Liver (tissue), 9 donors: ENCODE data around the gene CDH18. TPM values are rescaled to one million over a fixed set of nuclear protein-coding genes. Genes with fewer than 3 reads are reported as not detected.

Experiments
- DNase-seq: peaks from one replicate; pipeline ENCODE4 v3.0.0-alpha.2; 2017; ENCODE audit warnings: low spot score
- H3K27ac ChIP-seq, 2 donors: one replicate each; pipeline ENCODE4 v1.7.0; 2013; ENCODE audit warnings: inconsistent platforms in 2 of 2, low read length in 2 of 2, control low read depth in 1 of 2, low read depth in 1 of 2, mild to moderate bottlenecking in 1 of 2
- H3K27me3 ChIP-seq, 4 donors: one replicate each; pipeline versions ENCODE4 v1.6.1 to v1.7.0; 2013; ENCODE audit warnings: low read length in 3 of 4, inconsistent platforms in 1 of 4, mild to moderate bottlenecking in 1 of 4, moderate library complexity in 1 of 4; ENCODE audit not compliant: control insufficient read depth in 4 of 4, insufficient read depth in 4 of 4
- H3K36me3 ChIP-seq, 4 donors: one replicate each; pipeline versions ENCODE4 v1.6.1 to v1.7.0; 2013; ENCODE audit warnings: low read length in 3 of 4, mild to moderate bottlenecking in 3 of 4, low read depth in 1 of 4, moderate library complexity in 1 of 4; ENCODE audit not compliant: control insufficient read depth in 4 of 4, insufficient read depth in 3 of 4
- H3K4me1 ChIP-seq, 4 donors: one replicate each; pipeline versions ENCODE4 v1.6.1 to v1.7.0; 2013; ENCODE audit warnings: low read length in 3 of 4, mild to moderate bottlenecking in 3 of 4, moderate library complexity in 1 of 4; ENCODE audit not compliant: control insufficient read depth in 4 of 4, insufficient read depth in 4 of 4
- H3K4me3 ChIP-seq, 3 donors: one replicate each; pipeline versions ENCODE4 v1.6.1 to v1.7.0; 2013; ENCODE audit warnings: low read length in 3 of 3, control low read depth in 1 of 3, low read depth in 1 of 3, mild to moderate bottlenecking in 1 of 3
- H3K9ac ChIP-seq, 2 donors: one replicate each; pipeline ENCODE4 v1.7.0; 2013; ENCODE audit warnings: low read length in 2 of 2, mild to moderate bottlenecking in 2 of 2, moderate library complexity in 2 of 2, control low read depth in 1 of 2, low read depth in 1 of 2
- H3K9me3 ChIP-seq, 4 donors: one replicate each; pipeline versions ENCODE4 v1.6.1 to v1.7.0; 2013; ENCODE audit warnings: low read length in 3 of 4; ENCODE audit not compliant: control insufficient read depth in 4 of 4
- FOXA1 ChIP-seq: IDR thresholded peaks from 2 replicates; pipeline ENCODE4 v1.6.1; 2016; ENCODE audit warnings: antibody characterized with exemption
- FOXA2 ChIP-seq: IDR thresholded peaks from 2 replicates; pipeline ENCODE4 v1.6.1; 2016; ENCODE audit warnings: antibody characterized with exemption
- GABPA ChIP-seq, 2 donors: IDR thresholded peaks in 1 of 2; conservative IDR thresholded peaks in 1 of 2; 2 replicates each; pipeline ENCODE4 v1.6.1; 2016; ENCODE audit warnings: antibody characterized with exemption in 2 of 2, mild to moderate bottlenecking in 1 of 2, moderate library complexity in 1 of 2
- HNF4A ChIP-seq, 2 donors: conservative IDR thresholded peaks; 2 replicates each; pipeline ENCODE4 v1.6.1; 2016; ENCODE audit warnings: antibody characterized with exemption in 2 of 2, mild to moderate bottlenecking in 2 of 2
- HNF4G ChIP-seq: IDR thresholded peaks from 2 replicates; pipeline ENCODE4 v1.6.1; 2016; ENCODE audit warnings: antibody characterized with exemption
- JUND ChIP-seq, 2 donors: IDR thresholded peaks; 2 replicates each; pipeline ENCODE4 v1.6.1; 2016; ENCODE audit warnings: antibody characterized with exemption in 2 of 2
- NR2F2 ChIP-seq: IDR thresholded peaks from 2 replicates; pipeline ENCODE4 v1.6.1; 2016; ENCODE audit warnings: antibody characterized with exemption
- RAD21 ChIP-seq, 2 donors: IDR thresholded peaks; 2 replicates each; pipeline ENCODE4 v1.6.1; 2016; ENCODE audit warnings: antibody characterized with exemption in 2 of 2, mild to moderate bottlenecking in 2 of 2
- RXRA ChIP-seq, 2 donors: IDR thresholded peaks; 2 replicates each; pipeline ENCODE4 v1.6.1; 2017 to 2018; ENCODE audit warnings: antibody characterized with exemption in 2 of 2, mild to moderate bottlenecking in 1 of 2
- SP1 ChIP-seq: IDR thresholded peaks from 2 replicates; pipeline ENCODE4 v1.6.1; 2018; ENCODE audit warnings: antibody characterized with exemption, mild to moderate bottlenecking
- TAF1 ChIP-seq: conservative IDR thresholded peaks from 2 replicates; pipeline ENCODE4 v1.6.1; 2016; ENCODE audit warnings: antibody characterized with exemption, mild to moderate bottlenecking
- YY1 ChIP-seq: IDR thresholded peaks from 2 replicates; pipeline ENCODE4 v1.6.1; 2016; ENCODE audit warnings: antibody characterized with exemption, mild to moderate bottlenecking
- WGBS: extraction: QIAGEN DNeasy Blood & Tissue Kit; methylation state at CpG from one replicate; pipeline ENCODE4 v1.1.7; 2013; 5-methylcytosine and 5-hydroxymethylcytosine counted together
- polyA plus RNA-seq, 2 donors: library from polyadenylated mRNA; stranded (reverse) in 1 of 2; unstranded in 1 of 2; fragments of 200-250 nt in 1 of 2; fragments of >200 nt in 1 of 2; fragmentation: Nextera tagmentation in 1 of 2; extraction: Ambion mirVana in 1 of 2; gene quantifications; one replicate each; pipeline versions ENCODE4 v1.2.1 to v1.2.3, GENCODE V29; 2013 to 2015
- total RNA-seq, 2 donors: library from RNA; depleted of rRNA; stranded (reverse); fragments of >200 nt; gene quantifications; one replicate each; pipeline ENCODE4 v1.2.3, GENCODE V29; 2014
- TF ChIP-seq, protein P1 (sequence below): fragments of 150-350 bp; IDR thresholded peaks from 2 replicates; pipeline ENCODE4 v1.5.1; 2017; ENCODE audit warnings: improper control_type of control experiment, low read depth, low read length; ENCODE audit not compliant: missing input control
- TF ChIP-seq, protein P2 (sequence below): IDR thresholded peaks from 2 replicates; pipeline ENCODE4 v1.6.1; 2016; ENCODE audit warnings: antibody characterized with exemption
- TF ChIP-seq, protein P3 (sequence below): IDR thresholded peaks from 2 replicates; pipeline ENCODE4 v1.6.1; 2016; ENCODE audit warnings: antibody characterized with exemption
- TF ChIP-seq, protein P4 (sequence below): IDR thresholded peaks from 2 replicates; pipeline ENCODE4 v1.6.1; 2016; ENCODE audit warnings: antibody characterized with exemption, mild to moderate bottlenecking
- TF ChIP-seq, protein P5 (sequence below): IDR thresholded peaks from 2 replicates; pipeline ENCODE4 v1.6.1; 2016; ENCODE audit warnings: antibody characterized with exemption
- donor health status: healthy.
- donor health status: healthy.
- donor health status: healthy.
- donor health status: healthy.
- donor health status: healthy.

CDH18 gene
- total and polyA plus RNA-seq, 4 donors: 0.19 TPM; not detected in 3

DNA sequence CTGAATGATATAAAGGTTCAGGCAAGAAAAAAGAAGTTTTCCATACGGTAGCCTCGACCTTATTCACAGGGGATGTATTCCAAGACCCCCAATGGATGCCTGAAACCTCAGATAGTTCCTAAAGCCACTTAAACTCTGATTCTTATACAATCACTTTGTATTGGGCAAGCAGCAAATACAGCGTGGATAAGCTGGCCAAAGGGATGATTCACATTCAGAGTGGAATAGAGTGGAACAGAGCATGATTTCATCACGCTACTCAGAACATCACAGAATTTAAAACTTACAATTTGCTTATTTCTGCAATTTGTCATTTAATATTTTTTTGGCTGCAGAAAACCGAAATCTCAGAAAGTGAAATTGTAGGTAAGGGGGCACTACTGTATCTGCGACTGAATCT, 40.5 kb upstream of the CDH18 start:
- Histone ChIP-seq H3K9me3 (no peaks in the 10 kb centered on the region), H3K36me3 (no peaks in the 10 kb centered on the region), H3K9ac (no peak overlapping the region), H3K4me3 (no peak overlapping the region), H3K4me1 (peaks cover 0 to 3% (median 0%) of the 10 kb centered on the region in 4 donors), H3K27me3 (peaks cover 0 to 2% (median 0%) of the 10 kb centered on the region in 4 donors), H3K27ac (no peak overlapping the region)
- TF ChIP-seq TAF1: no peak
- no peak for TF ChIP-seq JUND (IDR thresholded peaks at IDR 0.05)
- TF ChIP-seq, protein P1, sequence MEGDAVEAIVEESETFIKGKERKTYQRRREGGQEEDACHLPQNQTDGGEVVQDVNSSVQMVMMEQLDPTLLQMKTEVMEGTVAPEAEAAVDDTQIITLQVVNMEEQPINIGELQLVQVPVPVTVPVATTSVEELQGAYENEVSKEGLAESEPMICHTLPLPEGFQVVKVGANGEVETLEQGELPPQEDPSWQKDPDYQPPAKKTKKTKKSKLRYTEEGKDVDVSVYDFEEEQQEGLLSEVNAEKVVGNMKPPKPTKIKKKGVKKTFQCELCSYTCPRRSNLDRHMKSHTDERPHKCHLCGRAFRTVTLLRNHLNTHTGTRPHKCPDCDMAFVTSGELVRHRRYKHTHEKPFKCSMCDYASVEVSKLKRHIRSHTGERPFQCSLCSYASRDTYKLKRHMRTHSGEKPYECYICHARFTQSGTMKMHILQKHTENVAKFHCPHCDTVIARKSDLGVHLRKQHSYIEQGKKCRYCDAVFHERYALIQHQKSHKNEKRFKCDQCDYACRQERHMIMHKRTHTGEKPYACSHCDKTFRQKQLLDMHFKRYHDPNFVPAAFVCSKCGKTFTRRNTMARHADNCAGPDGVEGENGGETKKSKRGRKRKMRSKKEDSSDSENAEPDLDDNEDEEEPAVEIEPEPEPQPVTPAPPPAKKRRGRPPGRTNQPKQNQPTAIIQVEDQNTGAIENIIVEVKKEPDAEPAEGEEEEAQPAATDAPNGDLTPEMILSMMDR: no peak
- TF ChIP-seq RXRA (IDR thresholded peaks at IDR 0.05): no peak
- TF ChIP-seq, protein P2, sequence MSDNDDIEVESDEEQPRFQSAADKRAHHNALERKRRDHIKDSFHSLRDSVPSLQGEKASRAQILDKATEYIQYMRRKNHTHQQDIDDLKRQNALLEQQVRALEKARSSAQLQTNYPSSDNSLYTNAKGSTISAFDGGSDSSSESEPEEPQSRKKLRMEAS: no peak
- TF ChIP-seq, protein P3, sequence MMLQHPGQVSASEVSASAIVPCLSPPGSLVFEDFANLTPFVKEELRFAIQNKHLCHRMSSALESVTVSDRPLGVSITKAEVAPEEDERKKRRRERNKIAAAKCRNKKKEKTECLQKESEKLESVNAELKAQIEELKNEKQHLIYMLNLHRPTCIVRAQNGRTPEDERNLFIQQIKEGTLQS: no peak
- no peak for TF ChIP-seq HNF4G
- no peak for DNase-seq
- 73% methylated on average over 6 of the region's 6 CpGs for WGBS

DNA sequence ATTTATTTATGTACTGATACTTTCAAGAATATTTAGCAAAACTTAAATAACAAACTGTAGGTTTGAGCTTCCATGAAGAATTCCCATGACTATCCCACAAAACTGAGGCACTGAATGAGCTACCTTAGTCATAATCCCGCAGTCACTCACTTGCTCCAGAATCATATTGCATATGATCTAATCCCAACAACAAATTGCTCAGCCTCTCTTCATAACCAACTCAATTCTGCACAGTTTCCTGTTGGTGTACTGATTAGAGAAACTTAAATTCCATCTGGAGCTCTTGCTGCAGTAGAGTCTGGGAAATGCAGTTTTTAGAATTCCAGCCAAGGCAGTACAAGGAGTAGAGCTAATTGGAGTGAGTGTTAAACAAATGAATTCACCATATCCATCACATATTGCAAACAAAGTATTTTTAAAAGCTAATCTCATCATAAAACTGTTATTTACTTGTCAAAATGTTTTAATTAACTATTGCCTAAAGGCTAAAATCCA, 35.7 kb upstream of the CDH18 start:
- H3K27ac ChIP-seq: no peak overlapping the region
- WGBS: 93% methylated on average over 1 of the region's 1 CpG
- H3K9me3 ChIP-seq: peaks cover 0 to 5% (median 0%) of the 10 kb centered on the region in 4 donors
- TF ChIP-seq YY1: no peak
- TF ChIP-seq FOXA2: no peak
- TF ChIP-seq FOXA1: no peak
- no peak for TF ChIP-seq HNF4A (conservative IDR thresholded peaks at IDR 0.05)
- H3K4me3 ChIP-seq: no peak overlapping the region
- H3K9ac ChIP-seq: no peak overlapping the region
- no peaks in the 10 kb centered on the region for H3K27me3 ChIP-seq
- H3K36me3 ChIP-seq: no peaks in the 10 kb centered on the region
- H3K4me1 ChIP-seq: peaks cover 0 to 3% (median 0%) of the 10 kb centered on the region in 4 donors
- DNase-seq: no peak

DNA sequence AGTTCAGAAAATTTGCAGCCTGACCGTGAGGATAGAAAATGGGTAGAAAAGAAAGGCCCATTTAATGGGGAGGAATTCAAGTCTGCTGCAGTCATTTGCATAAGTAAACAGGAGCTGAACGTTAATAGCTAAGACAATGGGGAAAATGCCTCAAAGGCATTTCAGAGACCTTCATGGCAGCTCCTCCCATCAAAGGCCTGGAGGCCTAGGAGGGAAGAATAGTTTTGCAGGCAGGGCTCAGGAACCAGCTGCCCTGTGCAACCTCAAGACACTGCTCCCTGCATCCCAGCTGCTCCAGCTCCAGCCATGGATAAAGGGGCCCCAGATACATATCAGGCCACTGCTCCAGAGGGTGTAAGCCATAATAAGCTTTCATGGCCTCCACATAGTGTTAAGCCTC, 32.2 kb upstream of the CDH18 start:
- H3K9ac ChIP-seq: no peak overlapping the region
- peaks cover 0 to 3% (median 0%) of the 10 kb centered on the region in 4 donors for H3K4me1 ChIP-seq
- no peak for DNase-seq
- no peak overlapping the region for H3K4me3 ChIP-seq
- H3K9me3 ChIP-seq: peaks cover 0 to 5% (median 0%) of the 10 kb centered on the region in 4 donors
- H3K27me3 ChIP-seq: no peaks in the 10 kb centered on the region
- no peaks in the 10 kb centered on the region for H3K36me3 ChIP-seq
- no peak overlapping the region for H3K27ac ChIP-seq
- WGBS: 77% methylated on average over 2 of the region's 2 CpGs
- TF ChIP-seq TAF1 (no peak), RXRA (IDR thresholded peaks at IDR 0.05) (no peak), GABPA (IDR thresholded peaks at IDR 0.05 in 1 of 2, conservative IDR thresholded peaks at IDR 0.05 in 1 of 2) (no peak), SP1 (no peak), YY1 (no peak), RAD21 (IDR thresholded peaks at IDR 0.05) (no peak), JUND (IDR thresholded peaks at IDR 0.05) (no peak), FOXA2 (no peak), NR2F2 (no peak), HNF4G (no peak), FOXA1 (no peak)
- TF ChIP-seq, protein P4, sequence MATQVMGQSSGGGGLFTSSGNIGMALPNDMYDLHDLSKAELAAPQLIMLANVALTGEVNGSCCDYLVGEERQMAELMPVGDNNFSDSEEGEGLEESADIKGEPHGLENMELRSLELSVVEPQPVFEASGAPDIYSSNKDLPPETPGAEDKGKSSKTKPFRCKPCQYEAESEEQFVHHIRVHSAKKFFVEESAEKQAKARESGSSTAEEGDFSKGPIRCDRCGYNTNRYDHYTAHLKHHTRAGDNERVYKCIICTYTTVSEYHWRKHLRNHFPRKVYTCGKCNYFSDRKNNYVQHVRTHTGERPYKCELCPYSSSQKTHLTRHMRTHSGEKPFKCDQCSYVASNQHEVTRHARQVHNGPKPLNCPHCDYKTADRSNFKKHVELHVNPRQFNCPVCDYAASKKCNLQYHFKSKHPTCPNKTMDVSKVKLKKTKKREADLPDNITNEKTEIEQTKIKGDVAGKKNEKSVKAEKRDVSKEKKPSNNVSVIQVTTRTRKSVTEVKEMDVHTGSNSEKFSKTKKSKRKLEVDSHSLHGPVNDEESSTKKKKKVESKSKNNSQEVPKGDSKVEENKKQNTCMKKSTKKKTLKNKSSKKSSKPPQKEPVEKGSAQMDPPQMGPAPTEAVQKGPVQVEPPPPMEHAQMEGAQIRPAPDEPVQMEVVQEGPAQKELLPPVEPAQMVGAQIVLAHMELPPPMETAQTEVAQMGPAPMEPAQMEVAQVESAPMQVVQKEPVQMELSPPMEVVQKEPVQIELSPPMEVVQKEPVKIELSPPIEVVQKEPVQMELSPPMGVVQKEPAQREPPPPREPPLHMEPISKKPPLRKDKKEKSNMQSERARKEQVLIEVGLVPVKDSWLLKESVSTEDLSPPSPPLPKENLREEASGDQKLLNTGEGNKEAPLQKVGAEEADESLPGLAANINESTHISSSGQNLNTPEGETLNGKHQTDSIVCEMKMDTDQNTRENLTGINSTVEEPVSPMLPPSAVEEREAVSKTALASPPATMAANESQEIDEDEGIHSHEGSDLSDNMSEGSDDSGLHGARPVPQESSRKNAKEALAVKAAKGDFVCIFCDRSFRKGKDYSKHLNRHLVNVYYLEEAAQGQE: no peak
- TF ChIP-seq, protein P3: no peak
- TF ChIP-seq, protein P1: no peak
- TF ChIP-seq, protein P5, sequence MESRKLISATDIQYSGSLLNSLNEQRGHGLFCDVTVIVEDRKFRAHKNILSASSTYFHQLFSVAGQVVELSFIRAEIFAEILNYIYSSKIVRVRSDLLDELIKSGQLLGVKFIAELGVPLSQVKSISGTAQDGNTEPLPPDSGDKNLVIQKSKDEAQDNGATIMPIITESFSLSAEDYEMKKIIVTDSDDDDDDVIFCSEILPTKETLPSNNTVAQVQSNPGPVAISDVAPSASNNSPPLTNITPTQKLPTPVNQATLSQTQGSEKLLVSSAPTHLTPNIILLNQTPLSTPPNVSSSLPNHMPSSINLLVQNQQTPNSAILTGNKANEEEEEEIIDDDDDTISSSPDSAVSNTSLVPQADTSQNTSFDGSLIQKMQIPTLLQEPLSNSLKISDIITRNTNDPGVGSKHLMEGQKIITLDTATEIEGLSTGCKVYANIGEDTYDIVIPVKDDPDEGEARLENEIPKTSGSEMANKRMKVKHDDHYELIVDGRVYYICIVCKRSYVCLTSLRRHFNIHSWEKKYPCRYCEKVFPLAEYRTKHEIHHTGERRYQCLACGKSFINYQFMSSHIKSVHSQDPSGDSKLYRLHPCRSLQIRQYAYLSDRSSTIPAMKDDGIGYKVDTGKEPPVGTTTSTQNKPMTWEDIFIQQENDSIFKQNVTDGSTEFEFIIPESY: no peak
